SK-N-SH treated with all-trans-retinoic acid at 6 μM for 48 hours (cell line): Measurements from ENCODE around the gene ACOT7.

Experiments
- ATAC-seq: fragments of 200-7000 bp; cut with Tn5 transposase; 3 replicates; pipeline ENCODE4 v1.9.1; 2020; ENCODE audit warnings: mild to moderate bottlenecking, moderate library complexity
- ARNTL ChIP-seq: fragments of 450-650 bp; formaldehyde crosslinking; IDR thresholded peaks from 2 replicates; pipeline ENCODE4 v1.5.0; 2020; ENCODE audit warnings: low read depth, mild to moderate bottlenecking, moderate library complexity, borderline replicate concordance
- BACH2 ChIP-seq: fragments of 250-450 bp; sonication (Bioruptor Pico); IDR thresholded peaks from 2 replicates; pipeline ENCODE4 v1.9.0; 2021; ENCODE audit warnings: mild to moderate bottlenecking, borderline replicate concordance
- CSDC2 ChIP-seq: fragments of 250-450 bp; sonication (Bioruptor Pico); IDR thresholded peaks from 2 replicates; pipeline ENCODE4 v1.5.0; 2020; ENCODE audit warnings: mild to moderate bottlenecking, moderate library complexity
- ESRRG ChIP-seq: fragments of 250-450 bp; sonication (Bioruptor Pico); IDR thresholded peaks from 2 replicates; pipeline ENCODE4 v1.6.1; 2021; ENCODE audit warnings: mild to moderate bottlenecking
- GLIS3 ChIP-seq: fragments of 250-450 bp; sonication (Bioruptor Pico); IDR thresholded peaks from 2 replicates; pipeline ENCODE4 v1.5.0; 2020; ENCODE audit warnings: mild to moderate bottlenecking, moderate library complexity
- ISL1 ChIP-seq: fragments of 250-450 bp; sonication (Bioruptor Pico); IDR thresholded peaks from 2 replicates; pipeline ENCODE4 v2.1.2; 2022; ENCODE audit warnings: mild to moderate bottlenecking, moderate library complexity
- POU6F1 ChIP-seq: fragments of 250-450 bp; sonication (Bioruptor Pico); IDR thresholded peaks from 2 replicates; pipeline ENCODE4 v1.8.0; 2021; ENCODE audit warnings: low read depth, mild to moderate bottlenecking, moderate library complexity, borderline replicate concordance
- PPARA ChIP-seq: fragments of 250-450 bp; sonication (Bioruptor Pico); IDR thresholded peaks from 2 replicates; pipeline ENCODE4 v1.5.0; 2020; ENCODE audit warnings: mild to moderate bottlenecking, borderline replicate concordance
- RARB ChIP-seq: fragments of 250-450 bp; sonication (Bioruptor Pico); IDR thresholded peaks from 2 replicates; pipeline ENCODE4 v1.8.0; 2021; ENCODE audit warnings: mild to moderate bottlenecking, moderate library complexity
- SNAI2 ChIP-seq: fragments of 250-450 bp; sonication (Bioruptor Pico); IDR thresholded peaks from 2 replicates; pipeline ENCODE4 v1.5.0; 2020; ENCODE audit warnings: mild to moderate bottlenecking, moderate library complexity
- TCF4 ChIP-seq: fragments of 250-450 bp; sonication (Bioruptor Pico); IDR thresholded peaks from 2 replicates; pipeline ENCODE4 v1.8.0; 2021; ENCODE audit warnings: mild to moderate bottlenecking, moderate library complexity, borderline replicate concordance
- TOX ChIP-seq: fragments of 250-450 bp; sonication (Bioruptor Pico); IDR thresholded peaks from 2 replicates; pipeline ENCODE4 v1.8.0; 2021; ENCODE audit warnings: mild to moderate bottlenecking, moderate library complexity, borderline replicate concordance
- TSHZ2 ChIP-seq: fragments of 250-450 bp; sonication (Bioruptor Pico); IDR thresholded peaks from 2 replicates; pipeline ENCODE4 v1.5.0; 2020; ENCODE audit warnings: mild to moderate bottlenecking, moderate library complexity
- ZC3H10 ChIP-seq: fragments of 250-450 bp; sonication (Bioruptor Pico); IDR thresholded peaks from 2 replicates; pipeline ENCODE4 v1.5.1; 2021; ENCODE audit warnings: mild to moderate bottlenecking, moderate library complexity
- ZFP3 ChIP-seq: fragments of 250-450 bp; sonication (Bioruptor Pico); IDR thresholded peaks from 2 replicates; pipeline ENCODE4 v1.5.0; 2020; ENCODE audit warnings: mild to moderate bottlenecking, moderate library complexity
- ZFP30 ChIP-seq: fragments of 450-650 bp; formaldehyde crosslinking; IDR thresholded peaks from 2 replicates; pipeline ENCODE4 v1.5.0; 2022; ENCODE audit warnings: mild to moderate bottlenecking, moderate library complexity
- ZNF565 ChIP-seq: fragments of 450-650 bp; formaldehyde crosslinking; conservative IDR thresholded peaks from 2 replicates; pipeline ENCODE4 v1.5.0; 2020; ENCODE audit warnings: low read depth, mild to moderate bottlenecking, moderate library complexity
- ZNF70 ChIP-seq: fragments of 450-650 bp; formaldehyde crosslinking; IDR thresholded peaks from 2 replicates; pipeline ENCODE4 v1.5.0; 2020; ENCODE audit warnings: mild to moderate bottlenecking, moderate library complexity
- ZNF8 ChIP-seq: fragments of 450-650 bp; formaldehyde crosslinking; IDR thresholded peaks from 2 replicates; pipeline ENCODE4 v1.5.0; 2020; ENCODE audit warnings: mild to moderate bottlenecking, moderate library complexity
- TF ChIP-seq, protein P1 (sequence below): fragments of 250-450 bp; sonication (Bioruptor Pico); IDR thresholded peaks from 2 replicates; pipeline ENCODE4 v1.5.1; 2020; ENCODE audit warnings: low read depth, mild to moderate bottlenecking, moderate library complexity
- TF ChIP-seq, protein P2 (sequence below): fragments of 250-450 bp; sonication (Bioruptor Pico); IDR thresholded peaks from 2 replicates; pipeline ENCODE4 v1.5.1; 2021; ENCODE audit warnings: mild to moderate bottlenecking, moderate library complexity

The ACOT7 gene

DNA sequence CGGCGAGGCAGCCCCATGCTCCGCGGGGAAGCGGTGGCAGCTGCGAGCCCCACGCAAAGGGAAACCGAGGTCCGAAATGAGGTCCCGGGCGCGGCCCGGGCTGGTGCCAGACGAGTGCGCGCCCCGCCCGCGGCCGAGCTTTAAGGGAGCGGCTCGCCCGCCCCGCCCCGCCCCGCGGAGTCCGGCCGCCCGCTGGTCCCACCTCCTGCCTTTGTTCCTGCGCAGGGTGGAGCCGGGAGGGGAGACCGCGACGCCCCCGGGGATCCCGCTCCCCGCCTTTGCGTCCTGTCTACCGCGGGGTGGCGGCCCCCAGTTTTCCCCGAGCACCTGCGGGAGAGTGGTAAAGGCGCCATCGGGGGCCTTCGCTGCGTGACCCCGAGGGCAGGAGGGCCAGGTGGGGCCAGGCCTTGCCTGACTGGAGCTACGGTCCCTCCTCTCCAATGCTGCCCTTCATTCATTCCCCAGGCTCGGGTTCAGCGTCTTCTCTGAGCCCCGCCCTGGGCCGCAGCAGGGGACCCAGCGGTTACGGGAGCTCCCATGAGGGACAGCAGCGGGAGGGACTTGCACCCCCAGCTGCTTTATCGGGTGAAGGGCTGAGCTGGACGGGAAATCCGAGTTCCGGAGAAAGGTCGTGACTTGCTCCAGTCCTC lies 26.4 kb upstream of the ACOT7 start, which contains the start of gene HES2:
HES2 (minus strand) TSS at position 116 of the 650 bp plus-strand sequence; CDS start at position 17, 99 bp downstream.
- ATAC-seq, result no peak
- TF ChIP-seq, protein P1, sequence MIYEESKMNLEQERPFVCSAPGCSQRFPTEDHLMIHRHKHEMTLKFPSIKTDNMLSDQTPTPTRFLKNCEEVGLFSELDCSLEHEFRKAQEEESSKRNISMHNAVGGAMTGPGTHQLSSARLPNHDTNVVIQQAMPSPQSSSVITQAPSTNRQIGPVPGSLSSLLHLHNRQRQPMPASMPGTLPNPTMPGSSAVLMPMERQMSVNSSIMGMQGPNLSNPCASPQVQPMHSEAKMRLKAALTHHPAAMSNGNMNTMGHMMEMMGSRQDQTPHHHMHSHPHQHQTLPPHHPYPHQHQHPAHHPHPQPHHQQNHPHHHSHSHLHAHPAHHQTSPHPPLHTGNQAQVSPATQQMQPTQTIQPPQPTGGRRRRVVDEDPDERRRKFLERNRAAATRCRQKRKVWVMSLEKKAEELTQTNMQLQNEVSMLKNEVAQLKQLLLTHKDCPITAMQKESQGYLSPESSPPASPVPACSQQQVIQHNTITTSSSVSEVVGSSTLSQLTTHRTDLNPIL (CRISPR knock-in tag), result no peak
- TF ChIP-seq ZC3H10 (CRISPR knock-in tag) (no peak), SNAI2 (CRISPR knock-in tag) (no peak), ZNF8 (CRISPR knock-in tag) (no peak), ARNTL (CRISPR knock-in tag) (no peak), PPARA (CRISPR knock-in tag) (no peak), ZFP30 (CRISPR knock-in tag) (no peak), ZNF70 (CRISPR knock-in tag) (no peak)

DNA sequence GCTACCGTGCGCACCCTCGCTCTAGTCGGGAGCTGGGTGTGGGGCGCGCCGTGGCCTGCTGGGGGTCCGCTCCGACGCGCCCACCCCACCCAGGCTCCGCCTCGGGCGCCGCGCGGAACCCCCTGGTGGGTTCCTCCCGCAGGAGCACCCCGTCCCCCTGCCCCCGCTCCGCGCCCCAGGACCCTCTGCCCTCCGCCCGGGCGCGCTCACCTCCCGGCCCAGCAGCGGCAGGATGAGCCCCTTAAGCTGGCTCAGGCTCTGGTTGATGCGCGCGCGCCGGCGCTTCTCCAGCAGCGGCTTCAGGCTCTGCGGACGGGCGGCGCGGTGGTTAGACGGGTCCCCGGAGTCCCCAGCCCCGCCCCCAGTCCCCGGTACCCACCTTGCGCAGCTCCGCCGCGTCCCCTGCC lies 25.8 kb upstream of the ACOT7 start:
- TF ChIP-seq ARNTL (CRISPR knock-in tag), result no peak
- TF ChIP-seq, protein P1 (CRISPR knock-in tag), result no peak
- no peak for TF ChIP-seq ZNF565 (CRISPR knock-in tag)
- TF ChIP-seq TOX (CRISPR knock-in tag), result no peak
- no peak for TF ChIP-seq SNAI2 (CRISPR knock-in tag)
- no peak for TF ChIP-seq ISL1 (CRISPR knock-in tag)
- TF ChIP-seq GLIS3 (CRISPR knock-in tag), result no peak
- TF ChIP-seq BACH2 (CRISPR knock-in tag), result no peak
- TF ChIP-seq, all 23 proteins: peak for 0

GRCh38 chr1:6418668-6419396 lies 25.3 kb upstream of the ACOT7 start:
- no peak for ATAC-seq
- TF ChIP-seq PPARA (CRISPR knock-in tag) (no peak), ZFP3 (CRISPR knock-in tag) (no peak), ARNTL (CRISPR knock-in tag) (no peak), ZFP30 (CRISPR knock-in tag) (no peak), SNAI2 (CRISPR knock-in tag) (no peak), BACH2 (CRISPR knock-in tag) (no peak), TCF4 (CRISPR knock-in tag) (no peak), POU6F1 (CRISPR knock-in tag) (no peak), TOX (CRISPR knock-in tag) (no peak), GLIS3 (CRISPR knock-in tag) (no peak), RARB (CRISPR knock-in tag) (no peak), ZNF8 (CRISPR knock-in tag) (no peak), TSHZ2 (CRISPR knock-in tag) (no peak), ZC3H10 (CRISPR knock-in tag) (no peak), ESRRG (CRISPR knock-in tag) (no peak), ISL1 (CRISPR knock-in tag) (no peak), CSDC2 (CRISPR knock-in tag) (no peak)
- TF ChIP-seq, protein P1 (CRISPR knock-in tag), result no peak
- TF ChIP-seq, protein P2, sequence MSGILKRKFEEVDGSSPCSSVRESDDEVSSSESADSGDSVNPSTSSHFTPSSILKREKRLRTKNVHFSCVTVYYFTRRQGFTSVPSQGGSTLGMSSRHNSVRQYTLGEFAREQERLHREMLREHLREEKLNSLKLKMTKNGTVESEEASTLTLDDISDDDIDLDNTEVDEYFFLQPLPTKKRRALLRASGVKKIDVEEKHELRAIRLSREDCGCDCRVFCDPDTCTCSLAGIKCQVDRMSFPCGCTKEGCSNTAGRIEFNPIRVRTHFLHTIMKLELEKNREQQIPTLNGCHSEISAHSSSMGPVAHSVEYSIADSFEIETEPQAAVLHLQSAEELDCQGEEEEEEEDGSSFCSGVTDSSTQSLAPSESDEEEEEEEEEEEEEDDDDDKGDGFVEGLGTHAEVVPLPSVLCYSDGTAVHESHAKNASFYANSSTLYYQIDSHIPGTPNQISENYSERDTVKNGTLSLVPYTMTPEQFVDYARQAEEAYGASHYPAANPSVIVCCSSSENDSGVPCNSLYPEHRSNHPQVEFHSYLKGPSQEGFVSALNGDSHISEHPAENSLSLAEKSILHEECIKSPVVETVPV, result no peak

More for the DNA sequence above, 25.8 kb upstream of the ACOT7 start:
- no peak for ATAC-seq
